Measurements from ENCODE around the gene MFSD8.

DNA sequence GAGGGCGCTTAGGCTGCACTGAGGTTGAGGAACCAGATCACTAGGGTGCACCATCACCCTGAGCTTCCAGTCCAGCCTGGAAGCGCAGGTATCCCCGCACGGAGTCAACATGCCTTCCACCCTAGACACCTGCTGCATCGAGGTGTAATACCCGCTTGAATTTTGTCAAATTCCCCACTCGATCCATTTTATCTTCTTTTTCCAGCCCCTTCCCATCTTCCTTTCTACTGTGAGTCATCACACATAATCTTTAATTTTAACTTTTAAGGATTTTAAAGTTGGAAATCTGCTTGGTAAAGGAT, 83.5 kb downstream of the MFSD8 start:
- TF ChIP-seq, protein P1, sequence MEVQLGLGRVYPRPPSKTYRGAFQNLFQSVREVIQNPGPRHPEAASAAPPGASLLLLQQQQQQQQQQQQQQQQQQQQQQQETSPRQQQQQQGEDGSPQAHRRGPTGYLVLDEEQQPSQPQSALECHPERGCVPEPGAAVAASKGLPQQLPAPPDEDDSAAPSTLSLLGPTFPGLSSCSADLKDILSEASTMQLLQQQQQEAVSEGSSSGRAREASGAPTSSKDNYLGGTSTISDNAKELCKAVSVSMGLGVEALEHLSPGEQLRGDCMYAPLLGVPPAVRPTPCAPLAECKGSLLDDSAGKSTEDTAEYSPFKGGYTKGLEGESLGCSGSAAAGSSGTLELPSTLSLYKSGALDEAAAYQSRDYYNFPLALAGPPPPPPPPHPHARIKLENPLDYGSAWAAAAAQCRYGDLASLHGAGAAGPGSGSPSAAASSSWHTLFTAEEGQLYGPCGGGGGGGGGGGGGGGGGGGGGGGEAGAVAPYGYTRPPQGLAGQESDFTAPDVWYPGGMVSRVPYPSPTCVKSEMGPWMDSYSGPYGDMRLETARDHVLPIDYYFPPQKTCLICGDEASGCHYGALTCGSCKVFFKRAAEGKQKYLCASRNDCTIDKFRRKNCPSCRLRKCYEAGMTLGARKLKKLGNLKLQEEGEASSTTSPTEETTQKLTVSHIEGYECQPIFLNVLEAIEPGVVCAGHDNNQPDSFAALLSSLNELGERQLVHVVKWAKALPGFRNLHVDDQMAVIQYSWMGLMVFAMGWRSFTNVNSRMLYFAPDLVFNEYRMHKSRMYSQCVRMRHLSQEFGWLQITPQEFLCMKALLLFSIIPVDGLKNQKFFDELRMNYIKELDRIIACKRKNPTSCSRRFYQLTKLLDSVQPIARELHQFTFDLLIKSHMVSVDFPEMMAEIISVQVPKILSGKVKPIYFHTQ (CRISPR knock-in tag; IDR thresholded peaks at IDR 0.05), result no peak
- TF ChIP-seq KAT7 (CRISPR knock-in tag; IDR thresholded peaks at IDR 0.05; ENCODE audit: borderline replicate concordance) (no peak), NFE2L1 (CRISPR knock-in tag; IDR thresholded peaks at IDR 0.05) (no peak), ZNF138 (CRISPR knock-in tag; conservative IDR thresholded peaks at IDR 0.05) (no peak), JUN (CRISPR knock-in tag; IDR thresholded peaks at IDR 0.05) (no peak), CREB1 (CRISPR knock-in tag; IDR thresholded peaks at IDR 0.05) (no peak)
- TF ChIP-seq, protein P2, sequence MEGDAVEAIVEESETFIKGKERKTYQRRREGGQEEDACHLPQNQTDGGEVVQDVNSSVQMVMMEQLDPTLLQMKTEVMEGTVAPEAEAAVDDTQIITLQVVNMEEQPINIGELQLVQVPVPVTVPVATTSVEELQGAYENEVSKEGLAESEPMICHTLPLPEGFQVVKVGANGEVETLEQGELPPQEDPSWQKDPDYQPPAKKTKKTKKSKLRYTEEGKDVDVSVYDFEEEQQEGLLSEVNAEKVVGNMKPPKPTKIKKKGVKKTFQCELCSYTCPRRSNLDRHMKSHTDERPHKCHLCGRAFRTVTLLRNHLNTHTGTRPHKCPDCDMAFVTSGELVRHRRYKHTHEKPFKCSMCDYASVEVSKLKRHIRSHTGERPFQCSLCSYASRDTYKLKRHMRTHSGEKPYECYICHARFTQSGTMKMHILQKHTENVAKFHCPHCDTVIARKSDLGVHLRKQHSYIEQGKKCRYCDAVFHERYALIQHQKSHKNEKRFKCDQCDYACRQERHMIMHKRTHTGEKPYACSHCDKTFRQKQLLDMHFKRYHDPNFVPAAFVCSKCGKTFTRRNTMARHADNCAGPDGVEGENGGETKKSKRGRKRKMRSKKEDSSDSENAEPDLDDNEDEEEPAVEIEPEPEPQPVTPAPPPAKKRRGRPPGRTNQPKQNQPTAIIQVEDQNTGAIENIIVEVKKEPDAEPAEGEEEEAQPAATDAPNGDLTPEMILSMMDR (IDR thresholded peaks at IDR 0.05), result no peak
- TF ChIP-seq, protein P3, sequence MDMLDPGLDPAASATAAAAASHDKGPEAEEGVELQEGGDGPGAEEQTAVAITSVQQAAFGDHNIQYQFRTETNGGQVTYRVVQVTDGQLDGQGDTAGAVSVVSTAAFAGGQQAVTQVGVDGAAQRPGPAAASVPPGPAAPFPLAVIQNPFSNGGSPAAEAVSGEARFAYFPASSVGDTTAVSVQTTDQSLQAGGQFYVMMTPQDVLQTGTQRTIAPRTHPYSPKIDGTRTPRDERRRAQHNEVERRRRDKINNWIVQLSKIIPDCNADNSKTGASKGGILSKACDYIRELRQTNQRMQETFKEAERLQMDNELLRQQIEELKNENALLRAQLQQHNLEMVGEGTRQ (CRISPR knock-in tag; IDR thresholded peaks at IDR 0.05), result no peak
- TF ChIP-seq, protein P4, sequence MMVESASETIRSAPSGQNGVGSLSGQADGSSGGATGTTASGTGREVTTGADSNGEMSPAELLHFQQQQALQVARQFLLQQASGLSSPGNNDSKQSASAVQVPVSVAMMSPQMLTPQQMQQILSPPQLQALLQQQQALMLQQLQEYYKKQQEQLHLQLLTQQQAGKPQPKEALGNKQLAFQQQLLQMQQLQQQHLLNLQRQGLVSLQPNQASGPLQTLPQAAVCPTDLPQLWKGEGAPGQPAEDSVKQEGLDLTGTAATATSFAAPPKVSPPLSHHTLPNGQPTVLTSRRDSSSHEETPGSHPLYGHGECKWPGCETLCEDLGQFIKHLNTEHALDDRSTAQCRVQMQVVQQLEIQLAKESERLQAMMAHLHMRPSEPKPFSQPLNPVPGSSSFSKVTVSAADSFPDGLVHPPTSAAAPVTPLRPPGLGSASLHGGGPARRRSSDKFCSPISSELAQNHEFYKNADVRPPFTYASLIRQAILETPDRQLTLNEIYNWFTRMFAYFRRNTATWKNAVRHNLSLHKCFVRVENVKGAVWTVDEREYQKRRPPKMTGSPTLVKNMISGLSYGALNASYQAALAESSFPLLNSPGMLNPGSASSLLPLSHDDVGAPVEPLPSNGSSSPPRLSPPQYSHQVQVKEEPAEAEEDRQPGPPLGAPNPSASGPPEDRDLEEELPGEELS (CRISPR knock-in tag; IDR thresholded peaks at IDR 0.05), result no peak

Data from WTC11 (cell line).